ENCODE data around the gene PRMT6.
A peak's percentile ranks its signal among the peaks of the same experiment; 100 is the strongest.

PRMT6 gene

DNA sequence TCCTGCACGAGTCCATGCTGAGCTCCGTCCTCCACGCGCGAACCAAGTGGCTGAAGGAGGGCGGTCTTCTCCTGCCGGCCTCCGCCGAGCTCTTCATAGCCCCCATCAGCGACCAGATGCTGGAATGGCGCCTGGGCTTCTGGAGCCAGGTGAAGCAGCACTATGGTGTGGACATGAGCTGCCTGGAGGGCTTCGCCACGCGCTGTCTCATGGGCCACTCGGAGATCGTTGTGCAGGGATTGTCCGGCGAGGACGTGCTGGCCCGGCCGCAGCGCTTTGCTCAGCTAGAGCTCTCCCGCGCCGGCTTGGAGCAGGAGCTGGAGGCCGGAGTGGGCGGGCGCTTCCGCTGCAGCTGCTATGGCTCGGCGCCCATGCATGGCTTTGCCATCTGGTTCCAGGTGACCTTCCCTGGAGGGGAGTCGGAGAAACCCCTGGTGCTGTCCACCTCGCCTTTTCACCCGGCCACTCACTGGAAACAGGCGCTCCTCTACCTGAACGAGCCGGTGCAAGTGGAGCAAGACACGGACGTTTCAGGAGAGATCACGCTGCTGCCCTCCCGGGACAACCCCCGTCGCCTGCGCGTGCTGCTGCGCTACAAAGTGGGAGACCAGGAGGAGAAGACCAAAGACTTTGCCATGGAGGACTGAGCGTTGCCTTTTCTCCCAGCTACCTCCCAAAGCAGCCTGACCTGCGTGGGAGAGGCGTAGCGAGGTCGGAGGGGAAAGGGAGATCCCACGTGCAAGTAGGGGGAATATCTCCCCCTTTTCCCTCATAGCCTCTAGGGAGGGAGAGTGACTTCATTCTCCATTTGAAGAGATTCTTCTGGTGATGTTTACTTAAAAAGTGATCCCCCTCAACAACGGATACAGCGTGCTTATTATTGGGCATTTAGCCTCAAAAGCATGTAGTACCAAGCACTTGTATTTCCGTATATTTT lies 991 bp downstream of the PRMT6 start:
- DNase-seq = peak; percentile 38 to 77
- Histone ChIP-seq H3K27ac (peak overlapping the region; percentile 90 to 92), H3K27me3 (no peaks in the 10 kb centered on the region), H3K4me3 (peak overlapping the region; percentile 90 to 95), H3K36me3 (peaks cover 0 to 9% (median 0%) of the 10 kb centered on the region in 3 donors), H3K9me3 (no peaks in the 10 kb centered on the region), H3K4me1 (peaks cover 0 to 14% (median 10%) of the 10 kb centered on the region in 4 donors)
- intact Hi-C loops (cut with DNase I; ENCODE audit: low total_unique reads) = no loop called here
- no peak for TF ChIP-seq CTCF (IDR thresholded peaks at IDR 0.05)

- no peak overlapping the region for H3K27ac ChIP-seq
- no peaks in the 10 kb centered on the region for H3K27me3 ChIP-seq
- no peaks in the 10 kb centered on the region for H3K9me3 ChIP-seq
- intact Hi-C loops (cut with DNase I; ENCODE audit: low total_unique reads) = no loop called here
- DNase-seq = no peak
- peaks cover 0 to 9% (median 0%) of the 10 kb centered on the region in 3 donors for H3K36me3 ChIP-seq
- H3K4me3 ChIP-seq = peak overlapping the region in 1 of 2 donors; percentile 90
- no peak for TF ChIP-seq CTCF (IDR thresholded peaks at IDR 0.05)
- H3K4me1 ChIP-seq = peaks cover 0 to 14% (median 10%) of the 10 kb centered on the region in 4 donors
Observed at GRCh38 chr1:107058245-107059032, 2.0 kb downstream of the PRMT6 start.

- Histone ChIP-seq H3K9me3 (no peaks in the 10 kb centered on the region), H3K4me1 (peaks cover 0 to 10% (median 9%) of the 10 kb centered on the region in 4 donors), H3K4me3 (no peak overlapping the region), H3K36me3 (peaks cover 0 to 9% (median 0%) of the 10 kb centered on the region in 3 donors), H3K27me3 (no peaks in the 10 kb centered on the region), H3K27ac (no peak overlapping the region)
- intact Hi-C loops (cut with DNase I; ENCODE audit: low total_unique reads) = no loop called here
- DNase-seq = no peak
- TF ChIP-seq CTCF (IDR thresholded peaks at IDR 0.05) = no peak
Observed at GRCh38 chr1:107061886-107062285, 5.4 kb downstream of the PRMT6 start.

- H3K4me1 ChIP-seq = no peaks in the 10 kb centered on the region
- no peak overlapping the region for H3K27ac ChIP-seq
- no peaks in the 10 kb centered on the region for H3K36me3 ChIP-seq
- DNase-seq = no peak
- no peak for TF ChIP-seq CTCF (IDR thresholded peaks at IDR 0.05)
- intact Hi-C loops (cut with DNase I; ENCODE audit: low total_unique reads) = no loop called here
- H3K9me3 ChIP-seq = no peaks in the 10 kb centered on the region
- no peaks in the 10 kb centered on the region for H3K27me3 ChIP-seq
- H3K4me3 ChIP-seq = no peak overlapping the region
Observed at GRCh38 chr1:107073493-107073892, 17.0 kb downstream of the PRMT6 start.

GRCh38 chr1:107076841-107077240 lies 20.4 kb downstream of the PRMT6 start:
- no peak for TF ChIP-seq CTCF (IDR thresholded peaks at IDR 0.05)
- no peak for DNase-seq

More at GRCh38 chr1:107076841-107077240, 20.4 kb downstream of the PRMT6 start:
- H3K4me1 ChIP-seq = no peaks in the 10 kb centered on the region
- H3K36me3 ChIP-seq = no peaks in the 10 kb centered on the region
- no peaks in the 10 kb centered on the region for H3K27me3 ChIP-seq
- intact Hi-C loops (cut with DNase I; ENCODE audit: low total_unique reads) = no loop called here
- H3K4me3 ChIP-seq = no peak overlapping the region
- H3K27ac ChIP-seq = no peak overlapping the region
- no peaks in the 10 kb centered on the region for H3K9me3 ChIP-seq

Measured in tibial artery (tissue), 4 donors.